GM23248 (cell line): ENCODE measurements around the gene SFMBT1.

Experiments used
- EZH2 ChIP-seq: fragments of 200-600 bp; sonication (generic); IDR thresholded peaks from 2 replicates; pipeline ENCODE4 v1.6.1; 2018; ENCODE audit warnings: antibody characterized with exemption, mild to moderate bottlenecking; ENCODE audit not compliant: insufficient read depth, poor library complexity, severe bottlenecking
- EZH2phosphoT487 ChIP-seq: fragments of 200-600 bp; sonication (generic); IDR thresholded peaks from 2 replicates; pipeline ENCODE4 v1.6.1; 2018; ENCODE audit warnings: antibody characterized with exemption, moderate library complexity, mild to moderate bottlenecking, low read depth; ENCODE audit not compliant: insufficient read depth

DNA sequence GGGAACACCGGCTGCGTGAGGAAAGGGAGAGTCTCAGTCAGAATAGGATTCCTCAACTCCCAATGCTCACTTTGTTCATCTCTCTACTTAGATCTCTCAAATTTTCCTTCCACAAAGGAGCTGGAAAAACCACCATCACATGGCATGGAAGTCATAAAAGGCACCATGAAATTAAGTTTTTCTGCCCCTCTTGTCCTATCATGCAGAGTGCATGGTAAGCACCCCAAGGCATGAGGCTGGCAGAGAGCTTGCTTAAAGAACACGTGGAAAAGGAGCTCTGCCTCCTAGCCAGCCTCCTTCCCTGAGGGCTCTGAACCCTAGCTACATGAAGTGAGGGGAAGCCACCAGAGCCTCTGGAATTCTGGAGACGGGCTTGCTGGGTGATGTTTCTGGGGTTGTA is 166.3 kb downstream of the SFMBT1 start:
- TF ChIP-seq EZH2 (no peak), EZH2phosphoT487 (no peak)
